SH-SY5Y (cell line): ENCODE data around the gene NRG4.

ENCODE experiments used
- GATA2 ChIP-seq: IDR thresholded peaks from 2 replicates; pipeline ENCODE4 v1.6.1; 2011; ENCODE audit warnings: mild to moderate bottlenecking, low read depth, low read length
- GATA3 ChIP-seq: IDR thresholded peaks from 2 replicates; pipeline ENCODE4 v1.6.1; 2011; ENCODE audit warnings: low read depth, mild to moderate bottlenecking, low read length, moderate library complexity

DNA sequence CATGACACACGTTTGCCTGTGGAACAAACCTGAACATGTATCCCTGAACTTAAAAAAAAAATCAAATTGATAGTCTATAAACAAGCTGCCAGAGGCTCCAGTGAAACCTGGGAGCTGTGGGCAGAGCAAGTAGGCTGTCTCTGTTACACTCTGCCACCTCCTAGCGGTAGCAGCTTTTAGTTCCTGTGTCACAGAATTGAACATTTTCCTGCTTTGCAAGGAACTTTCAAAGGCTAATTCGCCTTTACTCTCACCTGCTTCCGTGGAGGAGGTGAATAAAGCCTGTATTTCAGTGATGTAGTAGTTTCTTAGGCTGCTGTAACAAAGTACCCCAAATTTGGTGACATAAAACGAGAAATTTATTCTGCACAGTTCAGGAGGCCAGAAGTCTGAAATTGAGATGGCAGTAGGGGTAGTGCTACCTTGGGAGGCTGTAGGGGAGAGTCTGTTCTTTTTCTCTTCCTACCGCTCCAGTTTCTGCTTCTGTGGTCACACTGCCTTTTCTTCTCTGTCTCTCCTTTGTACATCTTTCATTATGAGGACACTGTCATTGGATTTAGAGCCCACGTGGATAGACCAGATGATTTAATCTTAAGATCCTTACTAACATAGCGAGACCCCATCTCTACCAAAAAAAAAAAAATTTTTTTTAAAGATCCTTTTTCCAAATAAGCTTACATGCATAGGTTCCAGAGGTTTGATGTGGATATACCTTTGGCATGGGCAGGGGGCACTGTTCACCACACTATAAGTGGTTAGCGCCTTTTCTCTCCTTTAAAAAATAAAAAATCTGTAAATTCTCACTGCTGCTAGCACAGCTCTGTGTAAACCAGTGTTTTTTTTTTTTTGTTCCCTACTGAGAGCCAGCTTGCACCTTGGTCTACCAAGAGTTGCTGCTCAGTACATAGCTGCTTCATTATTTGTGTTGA is 83.3 kb downstream of the NRG4 start:
- TF ChIP-seq GATA2 (no peak), GATA3 (no peak)
